ENCODE data around the gene FAM229A. TPM values are rescaled to one million over a fixed set of nuclear protein-coding genes. Genes with fewer than 3 reads are reported as not detected.

The FAM229A gene
- total and polyA plus RNA-seq, 9 of the 15 experiments (the other 6 are each of a cell fraction or from before 2014, with no cell fraction given): 0.04 to 21.6 (median 7.4) TPM

GRCh38 chr1:32390904-32391870 is 28.9 kb upstream of the FAM229A start (continued):
- TF ChIP-seq SFPQ (IDR thresholded peaks at IDR 0.05; ENCODE audit: low read depth, low read length): no peak
- 0 out of 2 replicates have a peak, but pooled peaks have one; percentile 27 for TF ChIP-seq DNMT1 (IDR thresholded peaks at IDR 0.05)
- TF ChIP-seq HDAC2 (IDR thresholded peaks at IDR 0.05): peak; percentile 99
- TF ChIP-seq HBP1 (CRISPR knock-in tag; IDR thresholded peaks at IDR 0.05): peak; percentile 38
- no peak for TF ChIP-seq LARP7 (IDR thresholded peaks at IDR 0.05)
- TF ChIP-seq HIVEP1 (CRISPR knock-in tag; IDR thresholded peaks at IDR 0.05): no peak
- TF ChIP-seq ZNF24 (IDR thresholded peaks at IDR 0.05): peak; percentile 24; the same call in 1 of the 2 replicates
- TF ChIP-seq GTF2E2 (tag; IDR thresholded peaks at IDR 0.05): no peak
- no peak for TF ChIP-seq ZNF717 (CRISPR knock-in tag; IDR thresholded peaks at IDR 0.05)
- TF ChIP-seq ZBED1 (IDR thresholded peaks at IDR 0.05): peak; percentile 88; the same call in 1 of the 2 replicates
- TF ChIP-seq STAT6 (CRISPR knock-in tag; IDR thresholded peaks at IDR 0.05): no peak
- TF ChIP-seq GABPA (tag; conservative IDR thresholded peaks at IDR 0.05; ENCODE audit: low read depth): 0 out of 2 replicates have a peak, but pooled peaks have one; percentile 32
- TF ChIP-seq HMGXB4 (CRISPR knock-in tag; IDR thresholded peaks at IDR 0.05): 0 out of 2 replicates have a peak, but pooled peaks have one; percentile 38
- no peak for TF ChIP-seq NFXL1 (CRISPR knock-in tag; IDR thresholded peaks at IDR 0.05)
- no peak for TF ChIP-seq HMG20A (CRISPR knock-in tag; conservative IDR thresholded peaks at IDR 0.05)
- peak; percentile 39 to 80; a peak in 3 of 4 replicates for TF ChIP-seq FOXA3 (CRISPR knock-in tag; conservative IDR thresholded peaks at IDR 0.05 in 1 of 2, IDR thresholded peaks at IDR 0.05 in 1 of 2)
- TF ChIP-seq NFE2 (IDR thresholded peaks at IDR 0.05; ENCODE audit: low read depth): peak; percentile 59; the same call in 1 of the 2 replicates

Measured in K562 (cell line).